SW480 (cell line): ENCODE measurements around the gene KIAA0232.

Source experiments
- DNase-seq: peaks from one replicate; pipeline ENCODE4 v3.0.0-alpha.2; 2016; ENCODE audit warnings: low spot score

KIAA0232 gene, protein sequence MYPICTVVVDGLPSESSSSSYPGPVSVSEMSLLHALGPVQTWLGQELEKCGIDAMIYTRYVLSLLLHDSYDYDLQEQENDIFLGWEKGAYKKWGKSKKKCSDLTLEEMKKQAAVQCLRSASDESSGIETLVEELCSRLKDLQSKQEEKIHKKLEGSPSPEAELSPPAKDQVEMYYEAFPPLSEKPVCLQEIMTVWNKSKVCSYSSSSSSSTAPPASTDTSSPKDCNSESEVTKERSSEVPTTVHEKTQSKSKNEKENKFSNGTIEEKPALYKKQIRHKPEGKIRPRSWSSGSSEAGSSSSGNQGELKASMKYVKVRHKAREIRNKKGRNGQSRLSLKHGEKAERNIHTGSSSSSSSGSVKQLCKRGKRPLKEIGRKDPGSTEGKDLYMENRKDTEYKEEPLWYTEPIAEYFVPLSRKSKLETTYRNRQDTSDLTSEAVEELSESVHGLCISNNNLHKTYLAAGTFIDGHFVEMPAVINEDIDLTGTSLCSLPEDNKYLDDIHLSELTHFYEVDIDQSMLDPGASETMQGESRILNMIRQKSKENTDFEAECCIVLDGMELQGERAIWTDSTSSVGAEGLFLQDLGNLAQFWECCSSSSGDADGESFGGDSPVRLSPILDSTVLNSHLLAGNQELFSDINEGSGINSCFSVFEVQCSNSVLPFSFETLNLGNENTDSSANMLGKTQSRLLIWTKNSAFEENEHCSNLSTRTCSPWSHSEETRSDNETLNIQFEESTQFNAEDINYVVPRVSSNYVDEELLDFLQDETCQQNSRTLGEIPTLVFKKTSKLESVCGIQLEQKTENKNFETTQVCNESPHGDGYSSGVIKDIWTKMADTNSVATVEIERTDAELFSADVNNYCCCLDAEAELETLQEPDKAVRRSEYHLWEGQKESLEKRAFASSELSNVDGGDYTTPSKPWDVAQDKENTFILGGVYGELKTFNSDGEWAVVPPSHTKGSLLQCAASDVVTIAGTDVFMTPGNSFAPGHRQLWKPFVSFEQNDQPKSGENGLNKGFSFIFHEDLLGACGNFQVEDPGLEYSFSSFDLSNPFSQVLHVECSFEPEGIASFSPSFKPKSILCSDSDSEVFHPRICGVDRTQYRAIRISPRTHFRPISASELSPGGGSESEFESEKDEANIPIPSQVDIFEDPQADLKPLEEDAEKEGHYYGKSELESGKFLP (N-terminal part only)

DNA sequence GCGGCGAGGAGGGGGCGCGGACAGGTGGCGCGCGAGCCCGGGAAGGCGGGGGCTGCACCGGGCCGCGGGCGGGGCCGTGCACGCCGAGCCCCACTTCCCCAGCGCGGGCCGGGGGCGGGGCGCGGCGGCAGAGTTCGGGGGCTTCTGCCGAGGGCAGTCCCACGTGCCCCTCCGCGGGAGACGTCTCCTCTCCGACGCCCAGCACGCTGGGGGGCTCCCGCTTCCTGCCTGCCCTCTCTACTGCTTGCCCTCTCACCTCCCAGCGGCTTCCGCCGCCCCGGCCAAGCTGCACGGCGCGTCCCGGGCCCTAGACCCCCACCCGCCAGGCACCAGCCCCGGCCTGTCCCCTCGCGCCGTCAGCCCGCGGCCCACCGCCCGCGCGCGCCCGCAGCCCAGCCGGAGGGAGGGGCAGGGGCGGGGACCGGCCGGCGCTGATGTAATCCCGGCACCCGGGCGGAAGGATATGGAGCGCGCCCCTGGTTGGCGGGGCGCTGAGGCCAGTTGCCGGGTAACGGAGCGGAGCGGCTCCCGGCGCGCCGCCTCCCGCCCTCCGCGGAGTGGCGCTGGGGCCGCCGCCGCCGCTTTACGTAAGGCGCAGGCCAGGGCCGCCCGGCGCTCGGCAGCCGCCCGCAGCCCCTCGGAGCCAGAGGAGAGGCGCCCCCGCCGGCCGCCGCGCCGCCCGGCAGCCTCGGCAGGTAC is at the start of gene KIAA0232:
KIAA0232 (plus strand) TSS at position 581 of the 699 bp plus-strand sequence. CDS start 41,727 bp downstream, outside the sequence.
- DNase-seq: peak; percentile 86

DNA sequence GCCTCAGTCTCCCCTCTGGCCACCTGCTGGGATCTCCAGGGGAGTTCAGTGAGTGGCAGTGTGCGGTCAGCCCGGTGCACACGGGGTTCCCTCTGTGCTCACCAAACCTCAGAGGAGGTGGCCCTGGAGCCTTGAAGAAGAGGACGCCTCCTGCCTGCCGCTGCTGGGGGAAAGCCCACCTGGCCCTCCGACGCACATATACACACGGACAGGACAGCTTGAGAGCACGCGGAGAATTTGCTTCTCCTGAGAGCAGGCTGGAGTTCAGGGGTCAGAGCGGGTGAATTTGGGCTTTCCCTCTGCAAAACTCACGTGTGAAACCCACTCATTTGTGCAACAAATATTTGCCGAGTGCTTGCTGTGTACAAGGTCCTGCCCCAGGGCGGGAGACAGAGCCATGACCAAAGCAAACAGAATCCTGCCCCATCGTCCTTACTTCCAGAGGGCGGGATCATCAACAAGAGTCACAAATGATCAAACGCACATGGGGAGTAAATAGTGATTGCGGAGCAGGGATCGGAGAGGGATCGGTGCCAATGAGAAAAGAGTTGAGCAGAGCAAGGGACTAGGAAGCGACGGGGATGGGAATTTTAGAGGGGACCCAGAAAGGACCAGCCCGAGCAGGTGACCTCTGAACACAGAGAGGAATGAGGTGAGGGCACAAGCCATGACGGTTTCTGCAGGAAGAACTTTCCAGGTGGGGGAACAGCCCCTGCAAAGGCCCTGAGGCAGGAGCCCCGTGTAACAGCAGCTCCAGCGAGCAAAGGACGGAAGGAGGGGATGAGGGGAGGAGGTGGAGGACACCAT is 49.0 kb upstream of the KIAA0232 start:
- DNase-seq: no peak

DNA sequence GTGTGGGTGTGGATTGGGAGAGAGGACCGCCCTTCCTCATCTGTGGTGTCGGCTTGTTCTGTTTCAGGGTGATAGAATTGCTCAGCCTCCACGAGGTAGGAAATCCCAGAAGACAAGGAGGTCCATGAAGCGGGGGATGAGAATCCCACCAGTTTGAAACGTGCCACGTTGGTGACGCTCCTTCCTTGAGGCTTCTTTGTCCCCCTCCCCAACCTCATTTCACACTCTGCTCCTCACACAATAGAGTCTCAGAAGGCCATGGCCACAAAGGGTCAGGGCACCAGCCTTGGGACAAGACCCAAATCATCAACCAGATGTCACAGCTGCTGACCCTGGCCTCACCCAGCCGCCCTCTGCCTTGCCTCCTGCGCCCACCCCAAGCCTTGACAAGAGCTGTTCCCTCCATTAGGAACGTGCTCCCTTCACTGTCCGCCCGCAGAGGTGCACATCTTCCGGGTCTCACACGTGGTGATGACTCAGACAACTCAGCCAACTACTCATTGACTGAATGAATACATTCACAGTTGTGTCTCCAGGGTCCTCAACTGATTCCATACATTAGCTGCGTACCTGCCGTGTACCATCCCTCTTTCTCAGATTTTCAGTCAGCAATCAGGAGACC is 48.3 kb upstream of the KIAA0232 start:
- no peak for DNase-seq

DNA sequence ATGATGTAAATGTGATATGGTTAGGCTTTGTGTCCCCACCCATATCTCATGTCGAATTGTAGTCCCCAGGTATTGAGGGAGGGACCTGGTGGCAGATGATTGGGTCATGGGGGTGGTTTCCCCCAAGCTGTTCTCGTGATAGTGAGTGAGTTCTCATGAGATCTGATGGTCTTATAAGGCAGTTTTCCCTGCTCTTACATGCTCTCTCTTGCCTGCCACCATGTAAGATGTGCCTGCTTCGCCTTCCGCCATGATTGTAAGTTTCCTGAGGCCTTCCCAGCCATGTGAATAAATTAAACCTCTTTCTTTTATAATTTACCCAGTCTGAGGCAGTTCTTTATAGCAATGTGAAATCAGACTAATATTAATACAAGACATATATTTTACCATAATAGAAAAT is 42.6 kb upstream of the KIAA0232 start:
- DNase-seq: no peak

DNA sequence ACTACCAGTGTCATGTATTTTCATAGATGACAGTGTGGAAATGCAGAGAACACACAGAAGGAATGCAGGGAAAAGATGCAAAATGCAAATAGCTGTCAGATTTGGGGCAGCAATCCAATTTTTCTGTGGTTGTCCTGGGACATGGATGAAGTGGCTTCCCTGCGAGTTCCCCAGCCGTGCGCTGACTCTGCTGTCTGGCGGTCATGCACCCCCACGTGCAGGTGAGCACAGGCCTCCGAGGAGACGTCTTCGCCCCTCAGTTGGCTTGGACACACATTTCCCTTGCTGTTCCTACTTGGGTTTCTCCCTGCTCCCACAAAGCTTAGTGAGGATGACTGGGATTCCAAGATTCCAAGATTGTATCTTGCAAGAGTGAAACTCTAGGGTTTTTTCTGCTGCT is 42.2 kb upstream of the KIAA0232 start:
- DNase-seq: no peak

DNA sequence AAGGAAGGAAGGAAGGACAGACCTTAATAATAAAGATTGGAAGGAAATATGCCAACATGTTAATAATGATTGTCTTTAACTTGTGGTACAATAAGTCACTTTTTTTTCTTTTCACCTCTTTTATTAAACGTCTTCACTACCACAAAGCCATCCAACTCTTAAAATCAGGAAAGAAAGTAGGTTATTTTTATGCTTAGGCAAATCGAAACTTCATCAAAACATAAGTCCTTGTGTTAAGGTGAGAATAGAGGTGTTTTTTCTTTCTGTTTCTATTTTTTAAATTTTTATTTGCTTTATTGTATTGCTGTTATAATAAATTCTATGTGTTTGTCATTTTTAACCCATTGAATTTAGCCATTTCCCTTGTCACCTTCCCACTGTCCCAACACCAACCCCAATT is 40.0 kb upstream of the KIAA0232 start:
- DNase-seq: no peak

DNA sequence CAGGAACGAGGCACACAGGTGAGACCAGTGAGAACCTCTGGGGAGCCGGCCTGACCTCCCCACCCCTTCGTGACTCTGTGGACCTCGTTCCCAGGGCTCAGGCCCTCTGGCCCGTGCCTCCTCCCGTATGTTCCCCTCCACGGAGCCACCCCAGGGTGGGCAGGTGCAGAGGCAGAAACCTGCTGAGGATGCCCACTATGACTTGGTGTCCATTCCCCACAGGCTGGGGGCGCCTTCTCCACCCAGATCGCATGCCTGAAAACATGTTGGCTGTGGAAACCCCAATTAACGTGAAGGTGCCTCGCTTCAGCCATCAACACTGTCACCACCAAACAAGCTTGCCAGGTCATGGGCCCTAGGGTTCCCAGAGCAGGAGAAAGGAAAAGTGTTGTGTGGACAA is 39.5 kb upstream of the KIAA0232 start:
- DNase-seq: no peak

DNA sequence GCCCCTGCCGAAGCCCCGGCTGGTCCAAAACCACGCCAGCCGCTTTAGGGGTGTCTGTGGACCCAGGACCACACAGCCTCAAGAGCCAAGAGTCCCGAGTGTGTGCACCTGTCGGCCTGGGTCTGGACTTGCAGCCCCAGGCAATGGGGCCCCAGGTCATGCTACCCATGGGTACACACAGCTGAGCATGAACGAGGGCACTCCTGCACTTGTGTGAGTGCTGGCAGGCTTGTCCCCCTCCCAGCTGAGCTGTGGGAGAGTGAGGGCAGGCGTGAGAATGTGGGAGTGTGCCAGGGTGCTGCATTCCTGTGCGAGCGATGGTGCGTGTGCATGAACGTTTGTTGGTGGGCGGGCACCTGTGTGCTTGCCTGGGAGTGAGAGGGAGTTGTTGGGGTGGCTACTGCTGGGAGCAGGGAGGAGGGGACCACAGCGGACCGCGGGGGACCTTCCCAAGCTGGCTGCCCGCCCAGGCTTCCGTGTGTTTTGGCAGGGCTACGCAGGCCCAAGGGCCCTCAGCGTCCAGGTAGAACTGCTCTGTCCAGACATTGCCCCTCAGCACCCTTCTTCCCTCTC is 35.7 kb upstream of the KIAA0232 start:
- DNase-seq: peak; percentile 39

DNA sequence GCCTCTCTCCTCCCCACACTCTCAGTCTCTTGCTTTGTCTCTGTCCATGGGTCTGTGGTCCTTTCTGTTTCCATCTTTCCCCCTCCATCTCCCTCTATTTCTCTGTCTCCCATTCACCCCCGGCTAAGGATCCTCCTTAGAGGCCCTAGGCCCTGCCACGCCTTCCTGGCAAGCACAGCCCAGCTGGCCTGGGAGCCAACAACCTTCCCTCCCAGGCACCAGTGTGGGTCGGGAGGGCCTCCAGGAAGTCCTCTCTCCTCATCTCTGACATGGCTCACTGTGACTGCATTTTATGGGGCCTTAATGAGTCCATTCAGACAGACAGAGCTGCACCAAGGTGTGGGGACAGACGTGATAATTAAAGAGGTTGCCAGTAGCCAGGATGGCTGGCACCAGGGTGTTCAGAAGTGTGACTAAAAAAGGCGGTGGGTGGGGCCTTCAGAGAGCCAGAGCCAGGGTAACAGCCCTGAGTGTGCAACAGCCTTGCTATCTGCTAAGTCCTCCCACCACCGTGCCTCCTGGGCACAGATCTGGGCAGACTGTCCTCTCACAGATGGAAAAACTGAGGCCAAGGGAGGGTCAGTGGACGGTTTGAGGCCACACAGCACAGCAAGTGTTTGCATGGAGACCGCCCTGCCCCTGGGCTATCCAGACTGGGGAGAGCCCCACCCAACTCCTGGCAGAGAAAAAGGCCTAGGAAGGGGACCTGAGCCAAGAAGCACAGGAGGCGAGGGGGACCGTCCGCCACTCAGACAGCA is 35.1 kb upstream of the KIAA0232 start:
- DNase-seq: no peak

DNA sequence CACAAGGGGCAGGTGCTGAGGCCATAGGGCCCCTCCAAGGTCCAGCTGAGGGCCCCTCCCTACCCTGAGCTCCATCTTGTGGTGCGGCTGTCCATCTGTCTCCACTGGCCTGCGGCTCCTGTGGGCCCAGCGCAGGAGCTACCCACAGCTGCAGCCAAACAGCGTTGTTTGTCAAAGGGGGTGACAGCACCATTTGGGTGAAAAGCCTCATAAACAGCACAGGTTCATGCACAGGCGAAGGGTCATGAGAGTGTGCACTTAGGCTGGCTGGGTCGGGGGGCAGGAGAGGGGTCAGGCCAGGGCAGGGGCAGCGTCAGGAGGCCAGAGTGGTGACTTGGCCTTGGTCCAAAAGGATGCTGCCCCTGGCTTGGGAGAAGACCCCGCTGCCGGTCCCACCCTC is 34.2 kb upstream of the KIAA0232 start:
- no peak for DNase-seq

DNA sequence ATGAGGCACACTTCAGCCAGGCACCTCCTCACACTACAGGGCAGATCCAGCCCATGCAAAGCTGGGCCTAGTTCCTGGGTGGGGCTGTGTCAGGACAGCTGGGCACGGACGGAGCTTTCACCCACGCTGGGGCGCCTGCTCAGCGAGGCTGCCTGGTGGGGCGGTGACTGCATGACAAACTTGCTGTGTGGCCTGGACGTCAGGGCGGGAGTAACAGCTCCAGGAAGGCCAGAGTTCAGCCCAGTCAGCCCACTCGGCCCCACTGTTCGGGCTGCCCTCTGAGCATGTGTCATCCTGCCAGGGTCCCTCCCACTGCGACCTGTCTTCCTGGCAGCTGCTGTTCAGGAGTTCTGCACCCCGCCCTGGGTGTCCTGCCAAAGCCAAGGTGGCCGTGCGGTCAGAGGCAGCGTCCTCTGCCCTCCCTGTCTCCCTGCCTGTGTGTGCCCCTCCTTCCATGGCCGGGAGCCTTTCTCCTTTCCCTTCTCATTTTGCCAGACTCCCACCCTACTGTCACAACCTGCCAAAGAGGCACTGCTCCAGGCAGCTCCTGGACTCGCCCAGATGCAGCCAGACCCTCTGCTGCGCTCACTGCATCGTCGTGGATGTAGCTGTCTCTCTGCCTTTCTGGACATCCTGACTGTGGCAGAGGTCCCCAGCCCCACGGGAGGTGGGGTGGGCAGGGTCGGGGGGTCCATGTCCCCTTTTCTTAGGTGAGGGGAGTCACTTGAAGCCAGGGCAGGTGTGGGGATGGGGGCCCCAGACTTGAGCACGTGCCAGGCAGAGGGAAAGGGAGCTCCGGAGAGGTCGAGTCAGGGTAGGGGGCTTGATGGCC is 33.0 kb upstream of the KIAA0232 start:
- peak; percentile 93 for DNase-seq

DNA sequence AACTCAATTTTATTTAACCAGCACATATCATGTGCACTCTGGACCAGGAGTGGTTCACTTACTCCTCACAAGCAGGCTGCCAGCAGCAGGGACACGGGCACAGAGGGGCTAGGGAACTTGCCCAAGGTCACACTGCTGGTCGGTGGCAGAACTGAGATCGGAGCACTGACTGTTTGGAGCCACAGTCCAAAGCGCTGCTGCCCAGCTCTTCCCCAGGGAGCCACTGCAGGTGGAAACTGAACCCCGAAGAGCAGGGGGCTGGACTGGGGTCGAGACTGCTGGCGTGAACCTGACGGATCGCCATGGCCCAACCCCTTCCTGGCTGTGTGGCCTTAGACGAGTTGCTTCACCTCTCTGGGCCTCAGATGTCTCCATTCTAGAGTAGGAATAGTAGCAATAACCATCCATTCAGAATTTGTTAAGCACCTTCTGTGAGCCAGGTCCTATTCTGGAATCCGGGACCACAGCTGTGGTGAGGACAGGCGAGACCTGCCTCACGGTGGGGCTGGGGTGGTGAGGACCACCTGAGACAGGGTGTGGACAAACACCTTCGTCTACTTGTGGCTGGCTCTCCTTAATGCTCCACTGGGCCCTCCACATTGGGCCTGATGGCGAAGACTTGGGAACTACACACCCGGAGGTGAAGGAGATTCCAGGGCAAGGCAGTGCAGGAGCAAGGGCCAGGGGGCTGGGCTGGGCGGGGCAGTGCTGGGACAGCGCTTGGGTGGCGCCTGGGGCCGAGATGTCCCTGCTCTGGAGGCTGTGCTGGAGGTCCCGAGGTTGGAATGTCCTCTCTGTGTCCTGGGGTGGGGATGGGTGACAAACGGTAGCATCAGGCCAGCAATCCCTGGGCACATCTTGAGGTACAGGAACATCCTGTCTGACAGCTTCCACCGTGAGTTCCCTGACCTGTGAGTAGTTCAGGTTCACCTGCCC is 32.0 kb upstream of the KIAA0232 start:
- DNase-seq: peak; percentile 33

DNA sequence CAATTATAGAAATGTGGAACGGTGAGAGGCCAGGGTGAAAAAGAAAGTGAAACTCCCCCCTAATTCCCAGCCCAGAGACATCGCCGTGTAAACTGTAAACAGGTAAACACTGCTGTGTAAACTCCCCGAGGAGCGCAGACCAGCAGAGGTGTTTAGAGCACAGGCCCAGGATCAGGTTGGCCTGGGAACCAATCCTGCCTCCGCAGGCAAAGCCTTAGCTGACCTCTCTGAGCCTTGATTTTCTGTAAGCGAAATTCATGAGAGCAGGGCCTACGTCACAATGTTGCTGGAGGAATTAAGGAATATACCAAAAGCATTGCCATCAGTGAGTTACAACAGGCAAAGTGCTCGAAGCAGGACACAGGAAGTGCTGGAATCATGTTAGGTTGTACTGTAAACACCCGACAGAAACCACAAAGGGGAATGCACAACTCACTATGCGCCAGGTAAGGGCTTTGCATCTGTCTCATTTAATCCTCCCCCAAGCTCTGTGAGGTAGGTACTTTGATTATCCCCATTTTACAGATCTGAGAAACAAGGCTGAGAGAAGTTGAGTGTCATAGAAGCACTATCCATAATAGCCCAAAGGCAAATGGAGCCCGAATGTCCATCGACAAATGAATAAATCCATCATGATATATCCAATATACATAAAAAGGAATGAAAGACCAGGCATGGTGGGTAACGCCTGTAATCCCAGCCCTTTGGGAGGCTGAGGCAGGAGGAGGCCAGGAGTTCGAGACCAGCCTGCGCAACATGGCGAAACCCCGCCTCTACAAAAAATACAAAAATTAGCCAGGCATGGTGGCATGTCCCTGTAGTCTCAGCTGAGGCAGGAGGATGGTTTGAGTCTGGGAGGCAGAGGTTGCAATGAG is 30.7 kb upstream of the KIAA0232 start:
- DNase-seq: peak; percentile 66

DNA sequence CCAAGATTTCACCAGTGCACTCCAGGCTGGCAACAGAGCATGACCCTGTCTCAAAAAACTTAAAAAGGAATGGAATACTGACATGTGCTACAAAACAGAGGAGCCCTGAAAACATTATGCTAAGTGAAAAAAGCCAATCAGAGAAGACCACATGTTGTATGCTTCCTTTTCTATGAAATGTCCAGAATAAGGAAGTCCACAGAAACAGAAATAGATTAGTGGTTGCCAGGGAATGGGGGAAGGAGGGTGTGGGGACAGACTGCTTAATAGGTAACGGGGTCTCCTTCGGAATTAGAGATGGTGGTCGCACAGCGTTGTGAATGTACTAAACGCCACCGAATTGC is 30.1 kb upstream of the KIAA0232 start:
- no peak for DNase-seq

DNA sequence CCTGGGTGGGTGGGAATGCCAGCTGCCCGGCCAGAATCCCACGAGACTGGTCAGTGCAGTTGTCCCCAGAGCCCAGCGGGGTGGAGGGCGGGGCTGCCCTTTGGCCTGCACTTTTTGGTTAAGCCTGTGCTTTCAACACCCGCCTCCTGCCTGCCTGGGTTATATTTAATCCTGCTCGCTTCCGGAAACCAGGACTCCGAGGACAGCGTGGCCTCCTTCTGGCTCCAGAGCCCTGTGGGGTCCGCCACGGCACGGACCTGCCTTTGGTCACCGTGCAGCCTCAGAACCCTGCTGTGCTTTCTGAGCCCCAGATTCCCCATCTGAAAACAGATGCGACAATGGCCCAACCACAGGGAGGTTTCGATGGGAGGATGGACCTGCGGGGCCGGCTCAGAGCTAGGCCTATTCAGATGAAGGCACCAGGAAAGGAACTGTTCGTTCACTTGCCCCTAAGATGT is 29.4 kb upstream of the KIAA0232 start:
- peak; percentile 34 for DNase-seq

DNA sequence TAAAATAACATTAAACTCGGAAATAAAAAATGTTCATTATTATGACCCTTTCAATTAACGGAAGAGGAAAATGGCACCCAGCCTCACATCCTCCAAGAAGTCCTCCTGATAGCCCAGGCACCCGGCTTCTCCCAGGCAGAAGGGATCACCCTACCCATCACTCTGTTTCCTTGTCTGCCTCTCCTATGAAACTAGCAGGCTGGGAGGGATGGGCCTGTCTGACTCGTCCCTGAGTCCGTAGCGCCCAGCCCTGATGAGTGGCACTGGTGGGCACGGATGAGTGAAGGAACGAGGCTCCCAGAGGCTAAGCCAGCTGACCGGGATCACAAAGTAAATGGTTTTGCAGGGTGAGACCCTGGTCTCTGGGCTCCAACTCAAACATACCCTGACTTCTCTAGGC is 28.6 kb upstream of the KIAA0232 start:
- DNase-seq: no peak
